Left lung (tissue), 10 donors: ENCODE results near the gene SCLT1. TPM values are rescaled to one million over a fixed set of nuclear protein-coding genes. Genes with fewer than 3 reads are reported as not detected.
A peak's percentile ranks its signal among the peaks of the same experiment; 100 is the strongest.

Experiments
- ATAC-seq: fragments of 200-7000 bp; cut with Tn5 transposase; one replicate; pipeline ENCODE4 v1.9.1; 2020; ENCODE audit warnings: moderate library complexity
- DNase-seq, 4 donors: peaks; one replicate each; pipeline ENCODE4 v3.0.0-alpha.2; 2013 to 2020
- H3K27ac ChIP-seq, 2 donors: fragments of 200-600 bp; sonication (generic) in 1 of 2; one replicate each; pipeline versions ENCODE4 v1.5.0 to v1.8.0; 2020 to 2021
- H3K27me3 ChIP-seq, 2 donors: fragments of 200-600 bp; sonication (generic) in 1 of 2; one replicate each; pipeline versions ENCODE4 v1.5.0 to v1.8.0; 2020 to 2021
- H3K36me3 ChIP-seq, 2 donors: fragments of 200-600 bp; sonication (generic) in 1 of 2; one replicate each; pipeline versions ENCODE4 v1.5.0 to v1.8.0; 2020 to 2021
- H3K4me1 ChIP-seq, 2 donors: fragments of 200-600 bp; one replicate each; pipeline ENCODE4 v1.8.0; 2021
- H3K4me3 ChIP-seq, 2 donors: fragments of 200-600 bp; sonication (generic) in 1 of 2; one replicate each; pipeline versions ENCODE4 v1.5.0 to v1.8.0; 2020 to 2021; ENCODE audit warnings: mild to moderate bottlenecking in 1 of 2
- H3K9me3 ChIP-seq, 2 donors: fragments of 200-600 bp; sonication (generic) in 1 of 2; one replicate each; pipeline versions ENCODE4 v1.5.0 to v1.8.0; 2020 to 2021
- CTCF ChIP-seq, 2 donors: fragments of 200-600 bp; sonication (generic) in 1 of 2; IDR thresholded peaks; one replicate each; pipeline versions ENCODE4 v1.5.0 to v1.8.0; 2021; ENCODE audit warnings: antibody characterized with exemption in 2 of 2
- intact Hi-C, 2 donors: fragments of 100-400 bp; cut with DNase I; formaldehyde crosslinking; loops; one replicate each; pipeline versions ENCODE4 v1.11.2 to v1.14.2; 2022
- polyA plus RNA-seq, 6 donors: library from polyadenylated mRNA; unstranded; fragments of 120-200 nt; gene quantifications; one replicate each; pipeline ENCODE4 v1.2.1, GENCODE V29; 2013; ENCODE audit not compliant: insufficient read length in 6 of 6
- total RNA-seq, 2 donors: library from RNA; stranded (reverse); fragmentation: NEBNext Ultra II Directional; extraction: Animal tissue kit (Norgen Biotek cat#: 25700); gene quantifications; one replicate each; pipeline ENCODE4 v1.2.1, GENCODE V29; 2021
- donor health status: DM: no; HTN: yes; CAD: no.
- donor health status: DM: no; HTN: no; CAD: no.

SCLT1 gene
- total and polyA plus RNA-seq, 8 donors: 12.4 to 24.1 (median 17.6) TPM

GRCh38 chr4:128862608-128863311, 230.6 kb downstream of the SCLT1 start:
- H3K4me3 ChIP-seq: no peak overlapping the region
- peak; percentile 5 for ATAC-seq
- peak overlapping the region in 1 of 2 donors; percentile 71 for H3K27ac ChIP-seq

GRCh38 chr4:128861856-128862518, 231.4 kb downstream of the SCLT1 start:
- no peaks in the 10 kb centered on the region for H3K9me3 ChIP-seq
- H3K36me3 ChIP-seq: peaks cover 0 to 60% of the 10 kb centered on the region in 2 donors
- H3K27ac ChIP-seq: peak overlapping the region in 1 of 2 donors; percentile 71
- no peak overlapping the region for H3K4me3 ChIP-seq
- ATAC-seq: no peak
- H3K4me1 ChIP-seq: peaks cover 0 to 30% of the 10 kb centered on the region in 2 donors
- no peak for TF ChIP-seq CTCF (IDR thresholded peaks at IDR 0.05)
- DNase-seq: peak in 1 of 4 donors; percentile 78
- no peaks in the 10 kb centered on the region for H3K27me3 ChIP-seq
- intact Hi-C loops: no loop called here

More at GRCh38 chr4:128862608-128863311, 230.6 kb downstream of the SCLT1 start:
- H3K36me3 ChIP-seq: peaks cover 0 to 60% of the 10 kb centered on the region in 2 donors
- no peaks in the 10 kb centered on the region for H3K27me3 ChIP-seq
- DNase-seq: peak in 1 of 4 donors; percentile 39
- no peak for TF ChIP-seq CTCF (IDR thresholded peaks at IDR 0.05)
- H3K4me1 ChIP-seq: peaks cover 0 to 30% of the 10 kb centered on the region in 2 donors
- no peaks in the 10 kb centered on the region for H3K9me3 ChIP-seq
- intact Hi-C loops: no loop called here

DNA sequence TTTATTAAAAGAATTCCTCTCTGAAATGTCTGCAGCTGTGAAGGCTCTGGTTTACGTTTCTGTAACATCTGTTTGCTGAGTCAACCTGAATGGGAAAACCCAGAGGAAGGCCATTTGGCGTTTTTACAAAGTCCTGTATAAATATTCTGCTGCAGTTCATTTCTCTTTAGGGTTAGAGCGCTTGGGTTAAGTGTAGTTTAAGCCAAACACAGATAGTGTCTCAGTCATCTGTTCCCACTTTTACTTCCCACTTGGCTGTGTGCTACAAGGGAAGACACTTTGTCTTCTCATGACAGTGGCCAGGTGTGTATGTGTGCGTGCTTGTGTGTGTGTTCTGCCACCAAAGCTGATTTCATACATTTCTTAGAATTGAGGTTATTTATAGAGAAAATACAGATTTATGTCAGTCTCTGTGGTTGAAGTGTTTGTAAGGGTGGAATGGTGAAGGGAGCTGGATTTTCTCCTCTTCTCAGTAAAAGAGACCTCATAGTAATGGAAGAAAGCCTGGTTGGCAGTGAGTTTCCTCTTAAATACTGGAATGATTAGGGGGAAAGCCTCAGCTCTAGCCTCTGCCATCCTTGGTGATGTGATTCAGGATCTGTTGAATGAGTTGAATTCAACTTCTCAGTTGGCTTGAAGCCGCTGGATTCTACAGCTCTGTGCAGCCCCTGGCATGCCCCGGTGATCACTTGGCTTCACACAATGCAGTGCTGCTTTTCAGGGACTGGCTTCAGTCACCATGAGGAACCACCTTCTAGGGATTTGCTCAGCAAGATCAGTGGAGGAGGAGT, 233.3 kb downstream of the SCLT1 start:
- ATAC-seq (peak; percentile 5), DNase-seq (no peak)
- Histone ChIP-seq H3K4me1 (peaks cover 0 to 30% of the 10 kb centered on the region in 2 donors), H3K4me3 (no peak overlapping the region), H3K27ac (peak overlapping the region in 1 of 2 donors; percentile 48), H3K36me3 (peaks cover 0 to 76% of the 10 kb centered on the region in 2 donors), H3K27me3 (no peaks in the 10 kb centered on the region), H3K9me3 (no peaks in the 10 kb centered on the region)
- intact Hi-C loops: loop anchor here in 1 of 2 donors (10.0 kb wide), 1 partner anchor 285 kb away; no protein-coding TSS in a partner anchor
- no peak for TF ChIP-seq CTCF (IDR thresholded peaks at IDR 0.05)

- Histone ChIP-seq H3K4me1 (peaks cover 0 to 34% of the 10 kb centered on the region in 2 donors), H3K4me3 (no peak overlapping the region), H3K27me3 (no peaks in the 10 kb centered on the region), H3K36me3 (peaks cover 0 to 73% of the 10 kb centered on the region in 2 donors), H3K9me3 (no peaks in the 10 kb centered on the region), H3K27ac (peak overlapping the region in 1 of 2 donors; percentile 48)
- intact Hi-C loops: loop anchor here in 1 of 2 donors (10.0 kb wide), 1 partner anchor 284 kb away; no protein-coding TSS in a partner anchor
- TF ChIP-seq CTCF (IDR thresholded peaks at IDR 0.05): no peak
- ATAC-seq (peak; percentile 7), DNase-seq (peak in 2 of 4 donors; percentile 40 to 47)
Measured at GRCh38 chr4:128858879-128859671, 234.3 kb downstream of the SCLT1 start.
